H7 (cell line): ENCODE data around the gene GFER. TPM values are rescaled to one million over a fixed set of nuclear protein-coding genes. Genes with fewer than 3 reads are reported as not detected.
"Not testable (repeated sequence)": the region's sequence is repeated elsewhere in the genome, so short reads cannot be mapped to it uniquely, and the experiment has no call there.

ENCODE experiments used
- DNase-seq: peaks from one replicate; pipeline ENCODE4 v3.0.0; 2012
- H3K27me3 ChIP-seq: 2 replicates; pipeline ENCODE4 v1.6.0; 2011; ENCODE audit warnings: mild to moderate bottlenecking, low read length; ENCODE audit not compliant: control insufficient read depth, insufficient read depth
- H3K36me3 ChIP-seq: replicated peaks from 2 replicates; pipeline ENCODE4 v1.5.1; 2011; ENCODE audit warnings: low read length; ENCODE audit not compliant: control insufficient read depth, insufficient read depth
- H3K4me3 ChIP-seq: 2 replicates; pipeline ENCODE4 v1.5.1; 2011; ENCODE audit warnings: low read depth, mild to moderate bottlenecking, control low read depth, low read length, moderate library complexity; ENCODE audit not compliant: insufficient read depth
- total RNA-seq: library from RNA; depleted of rRNA; stranded (reverse); fragments of >200 nt; shearing (Covaris generic); gene quantifications from 2 replicates; pipeline ENCODE4 v1.2.3, GENCODE V29; 2014

Gene GFER
- total RNA-seq, 1 experiment from 2014 or later: 75.1 TPM

- Histone ChIP-seq H3K4me3 (peak overlapping the region; percentile 12; the same call in 1 of the 2 replicates), H3K36me3 (peaks cover 23% of the 10 kb centered on the region)
- H3K27me3 ChIP-seq, DNase-seq: not testable (repeated sequence)
Observed at GRCh38 chr16:1962161-1963153, 21.5 kb upstream of the GFER start.

- Histone ChIP-seq H3K36me3 (peaks cover 23% of the 10 kb centered on the region), H3K27me3 (no peaks in the 10 kb centered on the region), H3K4me3 (peak overlapping the region; percentile 97)
- no peak for DNase-seq
Observed at GRCh38 chr16:1963806-1964505, 20.0 kb upstream of the GFER start.

- DNase-seq: peak; percentile 100
- Histone ChIP-seq H3K4me3 (peak within 1 kb of the TSS; percentile 97), H3K27me3 (no peaks in the 10 kb centered on the region), H3K36me3 (peaks cover 23% of the 10 kb centered on the region)
Observed at GRCh38 chr16:1964506-1965395, 19.2 kb upstream of the GFER start, which contains the start of gene RPS2. TSS of gene RPS2 (minus strand) at chr16:1964826. CDS start at chr16:1964625, 201 bp downstream.

GRCh38 chr16:1965396-1966001 lies 18.5 kb upstream of the GFER start:
- no peak for DNase-seq
- peak overlapping the region; percentile 97 for H3K4me3 ChIP-seq
- H3K36me3 ChIP-seq: peaks cover 23% of the 10 kb centered on the region
- no peaks in the 10 kb centered on the region for H3K27me3 ChIP-seq

- Histone ChIP-seq H3K36me3 (peaks cover 21% of the 10 kb centered on the region), H3K4me3 (peak within 1 kb of the TSS; percentile 97), H3K27me3 (no peaks in the 10 kb centered on the region)
- no peak for DNase-seq
Observed at GRCh38 chr16:1966460-1966859, 17.5 kb upstream of the GFER start, which contains the start of gene RNF151. TSS of gene RNF151 (plus strand) at chr16:1966856. CDS start at chr16:1966882, 26 bp downstream.

- Histone ChIP-seq H3K27me3 (no peaks in the 10 kb centered on the region), H3K4me3 (no peak overlapping the region), H3K36me3 (peaks cover 7% of the 10 kb centered on the region)
- no peak for DNase-seq
Observed at GRCh38 chr16:1968146-1968953, 15.6 kb upstream of the GFER start.

- Histone ChIP-seq H3K4me3 (peak within 1 kb of the TSS; percentile 97), H3K27me3 (no peaks in the 10 kb centered on the region), H3K36me3 (peaks cover 8% of the 10 kb centered on the region)
- DNase-seq: peak; percentile 99
Observed at GRCh38 chr16:1971796-1972489, 12.1 kb upstream of the GFER start, which contains the start of gene TBL3. TSS of gene TBL3 (plus strand) at chr16:1972053. CDS start at chr16:1972165, 112 bp downstream.

GRCh38 chr16:1972490-1972877 lies 11.5 kb upstream of the GFER start:
- peak; percentile 88 for DNase-seq
- H3K36me3 ChIP-seq: peaks cover 9% of the 10 kb centered on the region
- peak overlapping the region; percentile 97 for H3K4me3 ChIP-seq
- H3K27me3 ChIP-seq: no peaks in the 10 kb centered on the region

- H3K27me3 ChIP-seq: no peaks in the 10 kb centered on the region
- H3K36me3 ChIP-seq: peaks cover 9% of the 10 kb centered on the region
- DNase-seq: no peak
- no peak overlapping the region for H3K4me3 ChIP-seq
Observed at GRCh38 chr16:1973461-1974156, 10.4 kb upstream of the GFER start.

- peaks cover 9% of the 10 kb centered on the region for H3K36me3 ChIP-seq
- peaks cover 2% of the 10 kb centered on the region; the same call in 1 of the 2 replicates for H3K27me3 ChIP-seq
- DNase-seq: no peak
- no peak overlapping the region for H3K4me3 ChIP-seq
Observed at GRCh38 chr16:1974157-1975070, 9.6 kb upstream of the GFER start.

- Histone ChIP-seq H3K4me3 (no peak overlapping the region), H3K27me3 (peaks cover 14% of the 10 kb centered on the region), H3K36me3 (peaks cover 9% of the 10 kb centered on the region)
- no peak for DNase-seq
Observed at GRCh38 chr16:1975432-1976215, 8.4 kb upstream of the GFER start.
